Lower leg skin (tissue), 4 donors: ENCODE data around the gene S100A9. TPM values are rescaled to one million over a fixed set of nuclear protein-coding genes. Genes with fewer than 3 reads are reported as not detected.
A peak's percentile ranks its signal among the peaks of the same experiment; 100 is the strongest.

Experiments
- DNase-seq, 2 donors: peaks; one replicate each; pipeline ENCODE4 v3.0.0-alpha.2; 2019; ENCODE audit warnings: low spot score in 2 of 2
- H3K4me3 ChIP-seq: fragments of 200-600 bp; sonication (generic); 2 replicates; pipeline ENCODE4 v1.5.1; 2017; ENCODE audit warnings: mild to moderate bottlenecking, low read depth; ENCODE audit not compliant: poor library complexity, severe bottlenecking
- POLR2A ChIP-seq, 2 donors: fragments of 450-650 bp; IDR thresholded peaks; one replicate each; pipeline ENCODE4 v1.6.1; 2016 to 2017; ENCODE audit warnings: antibody characterized with exemption in 2 of 2, mild to moderate bottlenecking in 1 of 2, moderate library complexity in 1 of 2
- WGBS, 2 donors: methylation state at CpG; one replicate each; pipeline ENCODE4 v1.1.5; 2018; 5-methylcytosine and 5-hydroxymethylcytosine counted together
- intact Hi-C: fragments of 100-400 bp; cut with DNase I; formaldehyde crosslinking; loops from one replicate; pipeline ENCODE4 v1.15.0; 2023; ENCODE audit warnings: low total_unique reads
- total RNA-seq, 4 donors: library from RNA; depleted of rRNA; stranded (reverse); fragments of >200 nt; gene quantifications; one replicate each; pipeline ENCODE4 v1.1.0, GENCODE V29; 2016
- TF ChIP-seq, protein P1 (sequence below), 3 donors: fragments of 450-650 bp; IDR thresholded peaks; one replicate each; pipeline ENCODE4 v1.5.1; 2016; ENCODE audit warnings: antibody characterized with exemption in 3 of 3, mild to moderate bottlenecking in 3 of 3, moderate library complexity in 2 of 3

Gene S100A9
- total RNA-seq, 4 donors from 2014 or later = 21.6 to 53.2 (median 31.3) TPM

- 73 to 78% methylated on average over 6 of the region's 6 CpGs for WGBS, 2 donors
- peak in 1 of 2 donors; percentile 63 for DNase-seq
- TF ChIP-seq POLR2A (IDR thresholded peaks at IDR 0.05) = no peak
- TF ChIP-seq, protein P1, sequence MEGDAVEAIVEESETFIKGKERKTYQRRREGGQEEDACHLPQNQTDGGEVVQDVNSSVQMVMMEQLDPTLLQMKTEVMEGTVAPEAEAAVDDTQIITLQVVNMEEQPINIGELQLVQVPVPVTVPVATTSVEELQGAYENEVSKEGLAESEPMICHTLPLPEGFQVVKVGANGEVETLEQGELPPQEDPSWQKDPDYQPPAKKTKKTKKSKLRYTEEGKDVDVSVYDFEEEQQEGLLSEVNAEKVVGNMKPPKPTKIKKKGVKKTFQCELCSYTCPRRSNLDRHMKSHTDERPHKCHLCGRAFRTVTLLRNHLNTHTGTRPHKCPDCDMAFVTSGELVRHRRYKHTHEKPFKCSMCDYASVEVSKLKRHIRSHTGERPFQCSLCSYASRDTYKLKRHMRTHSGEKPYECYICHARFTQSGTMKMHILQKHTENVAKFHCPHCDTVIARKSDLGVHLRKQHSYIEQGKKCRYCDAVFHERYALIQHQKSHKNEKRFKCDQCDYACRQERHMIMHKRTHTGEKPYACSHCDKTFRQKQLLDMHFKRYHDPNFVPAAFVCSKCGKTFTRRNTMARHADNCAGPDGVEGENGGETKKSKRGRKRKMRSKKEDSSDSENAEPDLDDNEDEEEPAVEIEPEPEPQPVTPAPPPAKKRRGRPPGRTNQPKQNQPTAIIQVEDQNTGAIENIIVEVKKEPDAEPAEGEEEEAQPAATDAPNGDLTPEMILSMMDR (IDR thresholded peaks at IDR 0.05) = no peak
- intact Hi-C loops = no loop called here
- H3K4me3 ChIP-seq = no peak overlapping the region
Measured at GRCh38 chr1:153366261-153366660, 8.6 kb downstream of the S100A9 start.

- H3K4me3 ChIP-seq = no peak overlapping the region
- DNase-seq = peak in 1 of 2 donors; percentile 2
- WGBS, 2 donors = 66 to 67% methylated on average over 2 of the region's 2 CpGs
- TF ChIP-seq POLR2A (IDR thresholded peaks at IDR 0.05) = no peak
- TF ChIP-seq, protein P1 (IDR thresholded peaks at IDR 0.05) = no peak
- intact Hi-C loops = no loop called here
Measured at GRCh38 chr1:153367090-153367489, 9.4 kb downstream of the S100A9 start.

- TF ChIP-seq POLR2A (IDR thresholded peaks at IDR 0.05) = no peak
- TF ChIP-seq, protein P1 (IDR thresholded peaks at IDR 0.05) = no peak
- no peak overlapping the region for H3K4me3 ChIP-seq
- no peak for DNase-seq
- WGBS, 2 donors = 75 to 78% methylated on average over 2 of the region's 2 CpGs
- intact Hi-C loops = no loop called here
Measured at GRCh38 chr1:153368495-153368894, 10.8 kb downstream of the S100A9 start.

- WGBS, 2 donors = 82% methylated on average over 3 of the region's 3 CpGs
- intact Hi-C loops = no loop called here
- no peak overlapping the region for H3K4me3 ChIP-seq
- DNase-seq = no peak
- TF ChIP-seq POLR2A (IDR thresholded peaks at IDR 0.05) = no peak
- TF ChIP-seq, protein P1 (IDR thresholded peaks at IDR 0.05) = no peak
Measured at GRCh38 chr1:153370146-153370545, 12.5 kb downstream of the S100A9 start.

- intact Hi-C loops = no loop called here
- H3K4me3 ChIP-seq = no peak overlapping the region
- WGBS, 2 donors = 100% methylated on average over 1 of the region's 1 CpG
- TF ChIP-seq, protein P1 (IDR thresholded peaks at IDR 0.05) = no peak
- no peak for TF ChIP-seq POLR2A (IDR thresholded peaks at IDR 0.05)
- DNase-seq = no peak
Measured at GRCh38 chr1:153371231-153371630, 13.6 kb downstream of the S100A9 start.

- no peak overlapping the region for H3K4me3 ChIP-seq
- WGBS, 2 donors = 90 to 92% methylated on average over 2 of the region's 2 CpGs
- no peak for TF ChIP-seq POLR2A (IDR thresholded peaks at IDR 0.05)
- TF ChIP-seq, protein P1 (IDR thresholded peaks at IDR 0.05) = no peak
- DNase-seq = no peak
- intact Hi-C loops = no loop called here
Measured at GRCh38 chr1:153372571-153372970, 14.9 kb downstream of the S100A9 start.
